ENCODE results near the gene DOP1B. TPM values are rescaled to one million over a fixed set of nuclear protein-coding genes. Genes with fewer than 3 reads are reported as not detected.

Gene DOP1B
- total RNA-seq, 4 donors from 2014 or later = 40.4 to 97.6 (median 69.8) TPM

DNA sequence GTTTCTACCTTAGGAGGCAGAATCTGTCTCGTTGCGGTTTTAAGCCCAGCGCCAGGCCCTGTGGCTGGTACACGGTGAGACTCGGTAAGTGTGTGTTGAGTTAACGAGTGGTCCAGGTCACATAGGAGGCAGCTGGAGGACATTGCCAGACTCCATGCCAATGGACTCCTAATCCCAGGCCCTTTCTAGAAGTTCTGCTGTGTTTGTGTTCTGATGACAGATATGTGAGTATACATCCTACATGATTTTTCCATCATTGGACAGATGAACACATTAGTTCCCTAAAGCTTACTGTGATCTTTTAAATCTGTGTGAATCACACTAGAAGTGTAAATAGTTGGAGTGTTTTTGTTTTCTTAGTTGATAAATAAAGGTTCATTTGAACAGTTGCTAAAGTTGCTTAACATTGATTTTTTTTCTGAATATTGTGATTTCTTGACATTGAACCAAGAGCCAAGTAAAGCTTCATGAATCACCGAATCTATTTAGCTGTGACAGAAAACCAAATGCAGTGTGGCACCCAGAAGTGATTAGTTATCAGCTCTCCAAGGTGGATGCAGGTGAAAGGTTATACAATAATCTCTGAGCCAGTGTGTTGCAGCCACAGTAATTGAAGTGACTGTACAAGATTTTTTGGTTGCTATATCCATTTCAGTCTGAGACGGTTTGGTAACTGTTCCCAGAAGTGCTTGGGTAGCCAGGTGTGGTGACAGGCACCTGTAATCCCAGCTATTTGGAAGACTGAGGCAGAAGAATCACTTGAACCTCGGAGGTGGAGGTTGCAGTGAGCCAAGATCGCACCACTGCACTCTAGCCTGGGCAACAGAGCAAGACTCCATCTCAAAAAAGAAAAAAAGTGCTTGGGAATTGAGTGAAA lies 46.3 kb downstream of the DOP1B start:
- no peaks in the 10 kb centered on the region for H3K9me3 ChIP-seq
- H3K36me3 ChIP-seq = peaks cover 0 to 6% (median 0%) of the 10 kb centered on the region in 3 donors
- peak overlapping the region in 3 of 4 donors; percentile 53 to 91 (median 61) for H3K27ac ChIP-seq
- no peaks in the 10 kb centered on the region for H3K27me3 ChIP-seq
- no peak for TF ChIP-seq CTCF (IDR thresholded peaks at IDR 0.05)
- H3K4me3 ChIP-seq = no peak overlapping the region
- peaks cover 0 to 21% (median 2%) of the 10 kb centered on the region in 4 donors for H3K4me1 ChIP-seq
- no peak for DNase-seq

- Histone ChIP-seq H3K36me3 (peaks cover 0 to 8% (median 0%) of the 10 kb centered on the region in 3 donors), H3K27me3 (no peaks in the 10 kb centered on the region), H3K4me1 (peaks cover 0 to 15% (median under 1%) of the 10 kb centered on the region in 4 donors), H3K27ac (peak overlapping the region in 2 of 4 donors; percentile 61 to 91), H3K9me3 (no peaks in the 10 kb centered on the region), H3K4me3 (no peak overlapping the region)
- DNase-seq = peak in 1 of 3 donors; percentile 71
- TF ChIP-seq POLR2A (IDR thresholded peaks at IDR 0.05) (no peak), CTCF (IDR thresholded peaks at IDR 0.05) (no peak)
Measured at GRCh38 chr21:36203603-36203889, 46.9 kb downstream of the DOP1B start.

DNA sequence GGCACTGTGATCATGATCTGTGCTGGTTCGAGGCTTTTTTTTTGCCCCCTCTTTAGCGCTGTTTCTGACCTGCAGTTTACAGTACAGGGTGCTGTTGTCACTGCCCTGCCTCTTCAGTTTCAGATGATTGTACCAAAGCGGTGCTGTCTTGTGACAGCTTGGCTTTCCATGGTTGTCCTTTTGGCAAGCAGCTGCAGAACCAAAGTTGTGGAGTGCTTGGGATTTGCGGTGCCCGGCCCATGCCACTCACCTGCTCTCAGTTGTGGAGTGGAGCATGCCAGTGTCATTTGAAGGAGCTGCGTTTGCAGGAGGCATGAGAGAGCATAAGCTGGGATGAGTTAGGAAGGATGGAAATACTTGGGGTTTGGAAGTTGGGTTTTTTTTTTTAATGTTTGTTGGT lies 48.4 kb downstream of the DOP1B start:
- Histone ChIP-seq H3K27ac (no peak overlapping the region), H3K27me3 (no peaks in the 10 kb centered on the region), H3K9me3 (no peaks in the 10 kb centered on the region), H3K4me1 (peaks cover 0 to 11% (median 0%) of the 10 kb centered on the region in 4 donors), H3K36me3 (peaks cover 0 to 10% (median 0%) of the 10 kb centered on the region in 3 donors), H3K4me3 (no peak overlapping the region)
- no peak for DNase-seq
- TF ChIP-seq POLR2A (IDR thresholded peaks at IDR 0.05) (no peak), CTCF (IDR thresholded peaks at IDR 0.05) (no peak)

- H3K36me3 ChIP-seq = peaks cover 0 to 4% (median 0%) of the 10 kb centered on the region in 3 donors
- H3K27me3 ChIP-seq = no peaks in the 10 kb centered on the region
- no peak overlapping the region for H3K4me3 ChIP-seq
- H3K9me3 ChIP-seq = no peaks in the 10 kb centered on the region
- peaks cover 0 to 11% (median 0%) of the 10 kb centered on the region in 4 donors for H3K4me1 ChIP-seq
- TF ChIP-seq CTCF (IDR thresholded peaks at IDR 0.05) = no peak
- no peak for TF ChIP-seq POLR2A (IDR thresholded peaks at IDR 0.05)
- no peak overlapping the region for H3K27ac ChIP-seq
- DNase-seq = no peak
Measured at GRCh38 chr21:36205962-36206361, 49.3 kb downstream of the DOP1B start.

Other genes starting within 250 kb of the DOP1B start
- gene SETD4, start 96.3 kb upstream of the DOP1B start, total RNA-seq = 10 to 100 TPM; 37.1 to 73.2 (median 56.0) TPM
- gene CBR1, start 86.8 kb upstream of the DOP1B start, total RNA-seq = 1,000 to 10,000 TPM in 1 of 4 donors, 100 to 1,000 TPM in 3; 240 to 1,308 (median 979) TPM
- gene CBR3, start 21.7 kb upstream of the DOP1B start, total RNA-seq = 1 to 10 TPM in 3 of 4 donors, not detected in 1; 2.7 to 5.1 (median 3.2) TPM
- 10 to 100 TPM; 29.4 to 82.5 (median 31.0) TPM for gene MORC3, start 163.4 kb downstream of the DOP1B start, total RNA-seq
- gene CHAF1B, start 228.6 kb downstream of the DOP1B start, total RNA-seq = 10 to 100 TPM in 1 of 4 donors, 1 to 10 TPM in 1, under 1 TPM in 2; 0.85 to 11.6 (median 1.3) TPM

Data from Peyer's patch (tissue), 4 donors.